Adrenal gland (tissue), 5 donors: ENCODE results near the gene CALML6.

Experiments used
- CTCF ChIP-seq, 6 experiments: fragments of 450-650 bp in 4 of 6; fragments of 200-600 bp in 2 of 6; sonication (generic) in 1 of 6; IDR thresholded peaks; 1 replicate in 5 of 6; 2 replicates in 1 of 6; pipeline versions ENCODE4 v1.5.1 to v1.8.0; 2016 to 2021; ENCODE audit warnings: antibody characterized with exemption in 6 of 6, mild to moderate bottlenecking in 2 of 6, moderate library complexity in 1 of 6
- POLR2A ChIP-seq, 2 donors: fragments of 450-650 bp; IDR thresholded peaks; one replicate each; pipeline ENCODE4 v1.6.1; 2017; ENCODE audit warnings: antibody characterized with exemption in 2 of 2, mild to moderate bottlenecking in 2 of 2, moderate library complexity in 1 of 2
- donor health status: DM: no; HTN: no; CAD: no.

GRCh38 chr1:1945782-1946393 is 30.8 kb downstream of the CALML6 start:
- TF ChIP-seq CTCF (IDR thresholded peaks at IDR 0.05), result no peak
- TF ChIP-seq POLR2A (IDR thresholded peaks at IDR 0.05), result no peak
